Mesendoderm (in vitro differentiated cells): ENCODE measurements around the gene ACOT7.

Source experiments
- DNase-seq: peaks from one replicate; pipeline ENCODE4 v3.0.0; 2013
- H2AK5ac ChIP-seq: 2 replicates; pipeline ENCODE4 v1.6.1; 2013; ENCODE audit warnings: low read length, inconsistent platforms
- H2BK120ac ChIP-seq: 2 replicates; pipeline ENCODE4 v1.6.1; 2013; ENCODE audit warnings: low read depth, mild to moderate bottlenecking, low read length, moderate library complexity, mixed read lengths
- H2BK15ac ChIP-seq: replicated peaks from 2 replicates; pipeline ENCODE4 v1.6.1; 2013; ENCODE audit warnings: low read depth, mild to moderate bottlenecking, moderate library complexity
- H2BK5ac ChIP-seq: 2 replicates; pipeline ENCODE4 v1.6.1; 2013; ENCODE audit warnings: low read length, inconsistent platforms
- H3K18ac ChIP-seq: 2 replicates; pipeline ENCODE4 v1.6.1; 2013; ENCODE audit warnings: mild to moderate bottlenecking, low read length, mixed read lengths
- H3K23ac ChIP-seq: one replicate; pipeline ENCODE4 v1.6.1; 2013; ENCODE audit warnings: low read length
- H3K27ac ChIP-seq: 2 replicates; pipeline ENCODE4 v1.5.1; 2013; ENCODE audit warnings: low read depth, mild to moderate bottlenecking, inconsistent platforms, low read length, moderate library complexity
- H3K27me3 ChIP-seq: 2 replicates; pipeline ENCODE4 v1.6.1; 2013; ENCODE audit warnings: low read length, control low read depth, mild to moderate bottlenecking, inconsistent platforms; ENCODE audit not compliant: insufficient read depth, poor library complexity
- H3K36me3 ChIP-seq: 2 replicates; pipeline ENCODE4 v1.6.1; 2013; ENCODE audit warnings: low read length, inconsistent platforms; ENCODE audit not compliant: control insufficient read depth, insufficient read depth
- H3K4ac ChIP-seq: one replicate; pipeline ENCODE4 v1.6.1; 2013; ENCODE audit warnings: low read depth, mild to moderate bottlenecking, low read length, moderate library complexity
- H3K4me1 ChIP-seq: 2 replicates; pipeline ENCODE4 v1.6.1; 2013; ENCODE audit warnings: low read depth, low read length, inconsistent platforms; ENCODE audit not compliant: control insufficient read depth
- H3K4me2 ChIP-seq: 2 replicates; pipeline ENCODE4 v1.6.1; 2013; ENCODE audit warnings: low read length
- H3K4me3 ChIP-seq: 2 replicates; pipeline ENCODE4 v1.5.1; 2013; ENCODE audit warnings: mild to moderate bottlenecking, low read length
- H3K56ac ChIP-seq: one replicate; pipeline ENCODE4 v1.6.1; 2013; ENCODE audit warnings: low read length
- H3K79me1 ChIP-seq: 2 replicates; pipeline ENCODE4 v1.6.1; 2013; ENCODE audit warnings: low read length, inconsistent platforms
- H3K79me2 ChIP-seq: 2 replicates; pipeline ENCODE4 v1.6.1; 2013; ENCODE audit warnings: mild to moderate bottlenecking, low read length; ENCODE audit not compliant: control insufficient read depth, insufficient read depth
- H3K9ac ChIP-seq: 2 replicates; pipeline ENCODE4 v1.6.1; 2013; ENCODE audit warnings: low read length, inconsistent platforms
- H4K5ac ChIP-seq: one replicate; pipeline ENCODE4 v1.6.1; 2013; ENCODE audit warnings: low read length
- H4K8ac ChIP-seq: one replicate; pipeline ENCODE4 v1.6.1; 2013; ENCODE audit warnings: low read depth, mild to moderate bottlenecking, control low read depth, low read length, moderate library complexity
- WGBS: extraction: QIAGEN DNeasy Blood & Tissue Kit; methylation state at CpG from one replicate; pipeline ENCODE4 v1.1.7; 2013; ENCODE audit warnings: low lambda C conversion rate, missing lambda C conversion rate; ENCODE audit not compliant: insufficient coverage; ENCODE audit errors: extremely low coverage; 5-methylcytosine and 5-hydroxymethylcytosine counted together

The ACOT7 gene

DNA sequence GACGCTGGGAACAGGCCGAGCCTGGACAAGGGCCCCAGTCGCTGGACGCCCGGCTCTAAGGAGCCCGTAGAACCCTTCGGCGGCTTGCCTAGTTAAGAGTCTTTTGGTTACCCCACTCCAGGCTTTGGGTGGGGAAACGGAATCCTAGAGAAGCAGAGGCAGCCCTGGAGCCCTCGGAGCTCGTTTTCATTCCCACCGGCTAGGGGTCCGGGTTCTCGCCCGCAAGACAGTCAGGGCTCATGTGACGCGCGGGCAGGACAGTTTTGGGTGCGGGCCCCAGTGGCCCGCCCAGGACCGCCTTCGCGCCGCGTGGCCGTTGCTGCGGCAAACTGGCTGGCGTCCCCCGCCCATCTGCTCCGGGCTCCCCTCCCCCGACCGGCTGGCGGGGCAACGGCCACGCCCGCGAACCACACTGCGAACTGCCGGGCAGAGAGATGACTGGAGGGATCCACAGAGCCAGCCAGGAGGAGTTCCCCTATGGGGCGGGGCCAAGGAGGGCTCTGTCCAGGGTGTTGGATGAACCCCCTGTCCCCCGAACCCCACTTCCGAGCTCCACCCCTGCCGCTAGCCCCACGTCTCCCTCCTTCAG is 27.0 kb upstream of the ACOT7 start:
- peak overlapping the region; percentile 66 for H3K23ac ChIP-seq
- H3K4me3 ChIP-seq: no peak overlapping the region
- H3K36me3 ChIP-seq: no peaks in the 10 kb centered on the region
- no peak for DNase-seq
- H3K18ac ChIP-seq: no peak overlapping the region
- H4K5ac ChIP-seq: no peak overlapping the region
- no peak overlapping the region for H2BK120ac ChIP-seq
- no peak overlapping the region for H3K27ac ChIP-seq
- H3K27me3 ChIP-seq: peaks cover 60% of the 10 kb centered on the region
- no peak overlapping the region for H2BK15ac ChIP-seq
- no peak overlapping the region for H4K8ac ChIP-seq
- no peaks in the 10 kb centered on the region for H3K79me2 ChIP-seq
- H2BK5ac ChIP-seq: no peak overlapping the region
- H3K4me2 ChIP-seq: peak overlapping the region; percentile 52
- H3K4ac ChIP-seq: no peak overlapping the region
- H2AK5ac ChIP-seq: no peak overlapping the region
- H3K56ac ChIP-seq: peak overlapping the region; percentile 64
- no peaks in the 10 kb centered on the region for H3K79me1 ChIP-seq
- H3K9ac ChIP-seq: no peak overlapping the region
- no peaks in the 10 kb centered on the region for H3K4me1 ChIP-seq
- no CpG with 5 or more reads among the region's 44 CpGs for WGBS

- peak within 1 kb of the TSS; percentile 52 for H3K4me2 ChIP-seq
- H2AK5ac ChIP-seq: no peak within 1 kb of the TSS
- peak; percentile 34 for DNase-seq
- no CpG with 5 or more reads among the region's 62 CpGs for WGBS
- H3K23ac ChIP-seq: peak within 1 kb of the TSS; percentile 66
- H2BK15ac ChIP-seq: no peak within 1 kb of the TSS
- H3K4me3 ChIP-seq: no peak within 1 kb of the TSS
- H2BK5ac ChIP-seq: no peak within 1 kb of the TSS
- peak within 1 kb of the TSS; percentile 44 for H3K9ac ChIP-seq
- no peaks in the 10 kb centered on the region for H3K4me1 ChIP-seq
- H3K36me3 ChIP-seq: no peaks in the 10 kb centered on the region
- no peak within 1 kb of the TSS for H2BK120ac ChIP-seq
- H3K18ac ChIP-seq: no peak within 1 kb of the TSS
- no peak within 1 kb of the TSS for H3K27ac ChIP-seq
- peaks cover 54% of the 10 kb centered on the region for H3K27me3 ChIP-seq
- H3K79me1 ChIP-seq: no peaks in the 10 kb centered on the region
- H3K4ac ChIP-seq: no peak within 1 kb of the TSS
- no peak within 1 kb of the TSS for H4K8ac ChIP-seq
- H3K56ac ChIP-seq: peak within 1 kb of the TSS; percentile 64
- no peaks in the 10 kb centered on the region for H3K79me2 ChIP-seq
- no peak within 1 kb of the TSS for H4K5ac ChIP-seq
Observed at GRCh38 chr1:6419804-6420453, 26.4 kb upstream of the ACOT7 start, which contains the start of gene HES2. TSS of gene HES2 (minus strand) at chr1:6419919. CDS start at chr1:6419820, 99 bp downstream.

- no peak overlapping the region for H3K4ac ChIP-seq
- no peak overlapping the region for H4K8ac ChIP-seq
- H3K18ac ChIP-seq: no peak overlapping the region
- H3K4me3 ChIP-seq: no peak overlapping the region
- WGBS: no CpG with 5 or more reads among the region's 48 CpGs
- no peak overlapping the region for H3K4me2 ChIP-seq
- peak; percentile 43 for DNase-seq
- no peak overlapping the region for H2BK5ac ChIP-seq
- H3K79me2 ChIP-seq: no peaks in the 10 kb centered on the region
- no peak overlapping the region for H4K5ac ChIP-seq
- H3K79me1 ChIP-seq: no peaks in the 10 kb centered on the region
- H2BK15ac ChIP-seq: no peak overlapping the region
- H3K23ac ChIP-seq: no peak overlapping the region
- no peaks in the 10 kb centered on the region for H3K36me3 ChIP-seq
- no peak overlapping the region for H3K56ac ChIP-seq
- peaks cover 50% of the 10 kb centered on the region for H3K27me3 ChIP-seq
- no peak overlapping the region for H3K27ac ChIP-seq
- no peak overlapping the region for H3K9ac ChIP-seq
- H2AK5ac ChIP-seq: no peak overlapping the region
- no peak overlapping the region for H2BK120ac ChIP-seq
- H3K4me1 ChIP-seq: no peaks in the 10 kb centered on the region
Observed at GRCh38 chr1:6419397-6419803, 25.8 kb upstream of the ACOT7 start.

GRCh38 chr1:6418668-6419396 is 25.3 kb upstream of the ACOT7 start:
- no peak overlapping the region for H2BK120ac ChIP-seq
- no peak overlapping the region for H2BK5ac ChIP-seq
- no peak overlapping the region for H3K23ac ChIP-seq
- H4K8ac ChIP-seq: no peak overlapping the region
- no CpG with 5 or more reads among the region's 69 CpGs for WGBS
- H3K4ac ChIP-seq: no peak overlapping the region
- H3K27ac ChIP-seq: no peak overlapping the region
- H4K5ac ChIP-seq: no peak overlapping the region
- H3K4me1 ChIP-seq: no peaks in the 10 kb centered on the region
- DNase-seq: peak; percentile 30
- H3K4me2 ChIP-seq: no peak overlapping the region
- no peaks in the 10 kb centered on the region for H3K79me2 ChIP-seq
- H3K9ac ChIP-seq: no peak overlapping the region
- no peak overlapping the region for H2BK15ac ChIP-seq
- H3K56ac ChIP-seq: no peak overlapping the region
- no peaks in the 10 kb centered on the region for H3K79me1 ChIP-seq
- no peak overlapping the region for H3K4me3 ChIP-seq
- no peaks in the 10 kb centered on the region for H3K36me3 ChIP-seq
- no peak overlapping the region for H3K18ac ChIP-seq
- H3K27me3 ChIP-seq: peaks cover 45% of the 10 kb centered on the region
- no peak overlapping the region for H2AK5ac ChIP-seq

GRCh38 chr1:6417961-6418667 is 24.5 kb upstream of the ACOT7 start:
- Histone ChIP-seq H3K27ac (no peak overlapping the region), H2AK5ac (no peak overlapping the region), H3K79me1 (no peaks in the 10 kb centered on the region), H2BK5ac (no peak overlapping the region), H3K4me2 (no peak overlapping the region), H4K8ac (no peak overlapping the region), H3K36me3 (no peaks in the 10 kb centered on the region), H2BK15ac (no peak overlapping the region), H4K5ac (no peak overlapping the region), H3K18ac (no peak overlapping the region), H3K27me3 (peaks cover 43% of the 10 kb centered on the region), H3K79me2 (no peaks in the 10 kb centered on the region), H3K4me3 (no peak overlapping the region), H2BK120ac (no peak overlapping the region), H3K23ac (no peak overlapping the region), H3K56ac (no peak overlapping the region), H3K4me1 (no peaks in the 10 kb centered on the region), H3K9ac (no peak overlapping the region), H3K4ac (no peak overlapping the region)
- DNase-seq: no peak
- WGBS: no CpG with 5 or more reads among the region's 8 CpGs
